Stimulated activated CD4-positive, alpha-beta T cell treated with anti-CD3 and anti-CD28 coated beads, TNF-alpha, amount 100 ng/mL, for 1 hour (primary cell): ENCODE data around the gene PRPS1L1.

ENCODE experiments used
- DNase-seq, 3 donors: peaks; one replicate each; pipeline ENCODE4 v3.0.0-alpha.2; 2020; ENCODE audit warnings: low read depth in 3 of 3, low spot score in 1 of 3

Gene PRPS1L1

GRCh38 chr7:18027628-18028027 lies at the start of gene PRPS1L1:
Gene PRPS1L1 (minus strand): TSS chr7:18027846.
- no peak for DNase-seq

GRCh38 chr7:18076461-18076860 lies 48.8 kb upstream of the PRPS1L1 start:
- DNase-seq: no peak

- DNase-seq: no peak
Measured at GRCh38 chr7:18068745-18069144, 41.1 kb upstream of the PRPS1L1 start.

- no peak for DNase-seq
Measured at GRCh38 chr7:18064242-18064838, 36.7 kb upstream of the PRPS1L1 start.

GRCh38 chr7:18063149-18063901 lies 35.7 kb upstream of the PRPS1L1 start:
- DNase-seq: no peak

- no peak for DNase-seq
Measured at GRCh38 chr7:18059171-18059570, 31.5 kb upstream of the PRPS1L1 start.

- DNase-seq: no peak
Measured at GRCh38 chr7:18053941-18054340, 26.3 kb upstream of the PRPS1L1 start.

- DNase-seq: no peak
Measured at GRCh38 chr7:18053177-18053928, 25.7 kb upstream of the PRPS1L1 start.

GRCh38 chr7:18049262-18049661 lies 21.6 kb upstream of the PRPS1L1 start:
- DNase-seq: no peak

- no peak for DNase-seq
Measured at GRCh38 chr7:18046601-18047000, 19.0 kb upstream of the PRPS1L1 start.

- no peak for DNase-seq
Measured at GRCh38 chr7:18045171-18045570, 17.5 kb upstream of the PRPS1L1 start.

- DNase-seq: no peak
Measured at GRCh38 chr7:18041191-18041590, 13.5 kb upstream of the PRPS1L1 start.

GRCh38 chr7:18040196-18040595 lies 12.6 kb upstream of the PRPS1L1 start:
- no peak for DNase-seq

GRCh38 chr7:18038382-18038781 lies 10.7 kb upstream of the PRPS1L1 start:
- no peak for DNase-seq

- DNase-seq: no peak
Measured at GRCh38 chr7:18037609-18038008, 10.0 kb upstream of the PRPS1L1 start.

GRCh38 chr7:18036783-18037182 lies 9.1 kb upstream of the PRPS1L1 start:
- DNase-seq: no peak

- no peak for DNase-seq
Measured at GRCh38 chr7:18030758-18031157, 3.1 kb upstream of the PRPS1L1 start.

- no peak for DNase-seq
Measured at GRCh38 chr7:18020138-18020715, 7.4 kb downstream of the PRPS1L1 start.

- no peak for DNase-seq
Measured at GRCh38 chr7:18019555-18019954, 8.1 kb downstream of the PRPS1L1 start.

- DNase-seq: no peak
Measured at GRCh38 chr7:18018296-18019215, 9.1 kb downstream of the PRPS1L1 start.
